Stimulated activated effector memory CD8-positive, alpha-beta T cell treated with anti-CD3 and anti-CD28 coated beads, Interleukin-12 subunit alpha, Interleukin-12 subunit beta, amount 100 ng/mL, for 72 hours (primary cell): ENCODE results near the gene HTR3C.
"Not testable (repeated sequence)": the region's sequence is repeated elsewhere in the genome, so short reads cannot be mapped to it uniquely, and the experiment has no call there.

Experiments
- ATAC-seq: fragments of 150-1000 bp; cut with Tn5 transposase; 2 replicates; pipeline ENCODE4 v1.10.0; 2021
- DNase-seq, 2 donors: peaks; one replicate each; pipeline ENCODE4 v3.0.0; 2021 to 2022; ENCODE audit warnings: low spot score in 2 of 2
- H3K27ac Mint-ChIP-seq: one replicate; pipeline ENCODE4 v1.8.0; 2022; ENCODE audit warnings: mild to moderate bottlenecking, mixed read lengths
- H3K36me3 Mint-ChIP-seq: one replicate; pipeline ENCODE4 v1.8.0; 2022; ENCODE audit warnings: mild to moderate bottlenecking, mixed read lengths
- H3K4me1 Mint-ChIP-seq: one replicate; pipeline ENCODE4 v1.8.0; 2022; ENCODE audit warnings: mixed read lengths
- H3K4me3 Mint-ChIP-seq: one replicate; pipeline ENCODE4 v1.8.0; 2022; ENCODE audit warnings: mild to moderate bottlenecking, mixed read lengths
- H3K9me3 Mint-ChIP-seq: one replicate; pipeline ENCODE4 v1.8.0; 2022; ENCODE audit warnings: mixed read lengths

HTR3C gene

GRCh38 chr3:184018424-184018973 lies 34.3 kb upstream of the HTR3C start:
- H3K36me3 Mint-ChIP-seq: peaks cover 8% of the 10 kb centered on the region
- H3K4me3 Mint-ChIP-seq: peak overlapping the region; percentile 100
- DNase-seq: no peak
- H3K9me3 Mint-ChIP-seq: no peaks in the 10 kb centered on the region
- peaks cover 26% of the 10 kb centered on the region for H3K4me1 Mint-ChIP-seq
- peak overlapping the region; percentile 90 for H3K27ac Mint-ChIP-seq
- no peak for ATAC-seq

DNA sequence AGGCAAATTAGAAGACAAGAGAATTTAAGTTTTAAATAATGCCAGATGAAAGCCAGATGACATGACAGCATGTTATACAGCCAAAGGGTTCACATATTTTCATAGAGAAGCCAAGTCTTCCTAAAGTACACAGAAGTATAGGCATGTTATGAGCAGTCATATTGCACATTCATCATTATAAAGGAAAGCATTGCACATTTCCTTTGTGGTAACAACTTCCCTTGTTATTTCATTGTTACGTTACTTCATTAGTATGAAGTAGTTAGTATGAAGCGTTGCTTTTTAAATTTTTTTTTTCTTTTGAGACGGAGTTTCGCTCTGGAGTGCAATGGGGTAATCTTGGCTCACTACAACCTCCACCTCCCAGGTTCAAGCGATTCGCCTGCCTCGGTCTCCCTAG lies 30.5 kb upstream of the HTR3C start:
- DNase-seq (no peak), ATAC-seq (no peak)
- Mint-ChIP-seq H3K36me3 (peaks cover 8% of the 10 kb centered on the region), H3K27ac (no peak overlapping the region), H3K4me3 (no peak overlapping the region), H3K9me3 (no peaks in the 10 kb centered on the region), H3K4me1 (peaks cover 9% of the 10 kb centered on the region)

- DNase-seq, H3K9me3 Mint-ChIP-seq, H3K36me3 Mint-ChIP-seq, H3K27ac Mint-ChIP-seq, H3K4me1 Mint-ChIP-seq, H3K4me3 Mint-ChIP-seq, ATAC-seq: not testable (repeated sequence)
Observed at GRCh38 chr3:184025256-184025655, 27.6 kb upstream of the HTR3C start.

- not testable (repeated sequence) for H3K9me3 Mint-ChIP-seq, H3K27ac Mint-ChIP-seq, H3K4me3 Mint-ChIP-seq, H3K4me1 Mint-ChIP-seq, ATAC-seq, DNase-seq, H3K36me3 Mint-ChIP-seq
Observed at GRCh38 chr3:184028275-184028890, 24.5 kb upstream of the HTR3C start.

DNA sequence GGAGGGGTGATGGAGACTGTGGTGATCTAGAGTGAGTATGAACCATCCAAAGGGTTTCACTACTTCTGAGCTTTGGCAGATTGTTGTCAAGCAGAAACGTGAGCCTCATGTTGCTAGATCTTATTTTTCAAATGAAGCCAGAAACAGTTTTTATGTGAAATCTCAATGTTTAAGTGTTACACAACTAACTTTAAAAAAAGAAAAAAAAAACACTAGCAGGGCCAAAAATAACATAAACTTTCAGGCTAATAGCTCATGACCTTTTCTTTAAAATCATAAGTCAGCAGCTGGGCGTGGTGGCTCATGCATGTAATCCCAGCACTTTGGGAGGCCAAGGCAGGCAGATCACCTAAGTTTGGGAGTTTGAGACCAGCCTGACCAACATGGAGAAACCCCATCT lies 23.4 kb upstream of the HTR3C start:
- Mint-ChIP-seq H3K4me3 (no peak overlapping the region), H3K27ac (no peak overlapping the region), H3K4me1 (no peaks in the 10 kb centered on the region), H3K9me3 (no peaks in the 10 kb centered on the region), H3K36me3 (no peaks in the 10 kb centered on the region)
- no peak for ATAC-seq
- DNase-seq: no peak

DNA sequence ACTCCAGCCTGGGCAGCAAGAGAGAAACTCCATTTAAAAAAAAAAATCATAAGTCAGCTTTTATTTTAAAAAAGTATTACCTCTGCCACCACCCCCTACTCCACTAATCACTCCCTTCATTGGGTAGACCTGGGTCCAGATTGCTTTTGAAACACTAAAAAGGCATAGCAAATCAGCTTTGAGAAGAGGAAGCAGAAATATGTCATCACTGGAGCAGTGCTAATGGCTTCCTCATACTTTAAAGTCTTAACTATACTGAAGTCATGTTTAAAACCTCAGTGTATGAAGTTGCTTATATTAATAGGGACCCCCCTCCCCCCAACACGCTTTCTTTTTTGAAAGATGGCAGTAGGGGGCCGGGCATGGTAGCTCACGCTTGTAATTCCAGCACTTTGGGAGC lies 22.3 kb upstream of the HTR3C start:
- no peaks in the 10 kb centered on the region for H3K36me3 Mint-ChIP-seq
- no peak for ATAC-seq
- H3K9me3 Mint-ChIP-seq: no peaks in the 10 kb centered on the region

DNA sequence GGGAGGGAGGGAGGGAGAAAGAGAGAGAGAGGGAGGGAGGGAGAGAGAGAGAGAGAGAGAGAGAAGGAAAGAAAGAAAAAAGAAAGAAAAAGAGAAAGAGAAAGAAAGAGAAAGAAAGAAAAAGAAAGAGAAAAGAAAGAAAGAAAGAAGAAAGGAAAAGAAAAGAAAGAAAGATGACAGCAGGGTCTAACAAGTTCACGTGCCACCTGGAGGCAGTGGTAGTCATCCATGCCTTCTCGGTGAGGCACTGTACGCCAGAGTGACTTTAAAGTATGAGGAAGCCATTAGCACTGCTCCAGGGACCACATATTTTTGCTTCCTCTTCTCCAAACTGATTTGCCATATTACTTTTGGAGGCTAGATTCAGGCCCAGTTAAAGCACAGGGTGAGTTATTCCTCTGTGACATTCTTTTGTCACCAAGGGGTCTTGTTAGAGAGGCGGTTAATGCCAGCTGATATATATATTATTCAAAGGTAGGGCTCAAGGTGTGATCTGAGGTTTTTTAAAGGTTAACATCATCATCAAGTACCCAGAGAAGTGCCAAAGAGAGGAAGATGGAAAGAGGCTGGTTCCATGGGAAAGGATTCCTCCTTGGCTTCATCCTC lies 21.6 kb upstream of the HTR3C start, which contains the start of gene HTR3D:
Gene HTR3D, plus strand, starts transcription at position 556 of the 606 bp plus-strand sequence. Its CDS starts 0 bp downstream, at position 556.
- Mint-ChIP-seq H3K4me1 (no peaks in the 10 kb centered on the region), H3K9me3 (no peaks in the 10 kb centered on the region), H3K27ac (no peak within 1 kb of the TSS), H3K4me3 (no peak within 1 kb of the TSS), H3K36me3 (no peaks in the 10 kb centered on the region)
- ATAC-seq: no peak
- no peak for DNase-seq

More for the DNA sequence above, 22.3 kb upstream of the HTR3C start:
- no peak overlapping the region for H3K27ac Mint-ChIP-seq
- no peak for DNase-seq
- no peak overlapping the region for H3K4me3 Mint-ChIP-seq
- H3K4me1 Mint-ChIP-seq: no peaks in the 10 kb centered on the region

DNA sequence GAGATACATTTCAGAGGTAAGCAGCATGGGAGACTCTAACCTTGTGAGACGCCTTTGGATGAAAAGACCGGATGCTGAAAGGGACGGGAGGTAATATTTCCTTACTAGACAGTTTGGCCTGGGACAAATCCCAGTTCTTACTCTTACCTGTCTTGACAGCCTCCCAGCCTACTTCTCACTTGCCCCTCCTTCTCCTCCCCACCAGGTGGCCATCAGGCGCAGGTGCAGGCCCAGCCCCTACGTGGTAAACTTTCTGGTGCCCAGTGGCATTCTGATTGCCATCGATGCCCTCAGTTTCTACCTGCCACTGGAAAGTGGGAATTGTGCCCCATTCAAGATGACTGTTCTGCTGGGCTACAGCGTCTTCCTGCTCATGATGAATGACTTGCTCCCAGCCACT lies 15.0 kb upstream of the HTR3C start:
- Mint-ChIP-seq H3K27ac (no peak overlapping the region), H3K4me3 (no peak overlapping the region), H3K4me1 (no peaks in the 10 kb centered on the region), H3K9me3 (no peaks in the 10 kb centered on the region), H3K36me3 (no peaks in the 10 kb centered on the region)
- ATAC-seq (no peak), DNase-seq (no peak)

DNA sequence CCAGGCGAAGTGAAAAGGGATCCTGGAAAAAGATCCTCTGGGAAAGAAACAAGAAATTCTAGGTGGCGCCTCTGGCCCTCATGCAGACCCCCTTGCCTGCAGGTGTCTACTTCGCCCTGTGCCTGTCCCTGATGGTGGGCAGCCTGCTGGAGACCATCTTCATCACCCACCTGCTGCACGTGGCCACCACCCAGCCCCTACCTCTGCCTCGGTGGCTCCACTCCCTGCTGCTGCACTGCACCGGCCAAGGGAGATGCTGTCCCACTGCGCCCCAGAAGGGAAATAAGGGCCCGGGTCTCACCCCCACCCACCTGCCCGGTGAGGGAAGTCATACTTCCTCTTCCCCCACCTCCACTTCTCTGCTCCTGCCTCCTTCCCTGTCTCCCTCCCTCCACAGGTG lies 14.5 kb upstream of the HTR3C start:
- not testable (repeated sequence) for DNase-seq, H3K4me3 Mint-ChIP-seq, H3K36me3 Mint-ChIP-seq, H3K4me1 Mint-ChIP-seq, H3K27ac Mint-ChIP-seq, H3K9me3 Mint-ChIP-seq, ATAC-seq

DNA sequence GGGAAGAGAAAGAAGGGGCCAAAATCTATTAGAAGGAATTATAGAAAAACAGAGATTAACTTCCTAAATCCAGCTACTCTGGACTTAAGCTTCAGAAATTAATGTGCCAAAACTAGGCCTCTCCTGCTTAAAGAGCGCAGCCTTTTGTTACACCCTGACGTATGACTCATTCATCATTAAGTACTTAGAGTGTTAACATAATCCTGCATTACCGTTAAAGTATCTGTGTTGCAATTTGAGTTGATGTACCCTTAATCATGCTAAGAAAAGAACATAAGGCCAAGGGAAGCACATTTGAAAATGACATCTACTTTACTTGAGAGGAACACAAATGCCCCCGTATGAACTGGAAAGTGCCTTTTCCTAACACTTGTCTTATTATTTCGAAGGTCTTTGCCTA lies 13.4 kb upstream of the HTR3C start:
- H3K9me3 Mint-ChIP-seq: no peaks in the 10 kb centered on the region
- no peaks in the 10 kb centered on the region for H3K36me3 Mint-ChIP-seq
- H3K4me1 Mint-ChIP-seq: no peaks in the 10 kb centered on the region
- no peak for ATAC-seq
- DNase-seq: no peak
- no peak overlapping the region for H3K4me3 Mint-ChIP-seq
- peak overlapping the region; percentile 13 for H3K27ac Mint-ChIP-seq

- Mint-ChIP-seq H3K36me3 (no peaks in the 10 kb centered on the region), H3K4me3 (no peak overlapping the region), H3K9me3 (no peaks in the 10 kb centered on the region), H3K27ac (no peak overlapping the region), H3K4me1 (no peaks in the 10 kb centered on the region)
- no peak for DNase-seq
- ATAC-seq: no peak
Observed at GRCh38 chr3:184040010-184040409, 12.8 kb upstream of the HTR3C start.

- no peaks in the 10 kb centered on the region for H3K36me3 Mint-ChIP-seq
- H3K27ac Mint-ChIP-seq: no peak overlapping the region
- no peaks in the 10 kb centered on the region for H3K4me1 Mint-ChIP-seq
- ATAC-seq: no peak
- H3K9me3 Mint-ChIP-seq: no peaks in the 10 kb centered on the region
- no peak for DNase-seq
- H3K4me3 Mint-ChIP-seq: no peak overlapping the region
Observed at GRCh38 chr3:184042617-184043016, 10.2 kb upstream of the HTR3C start.

DNA sequence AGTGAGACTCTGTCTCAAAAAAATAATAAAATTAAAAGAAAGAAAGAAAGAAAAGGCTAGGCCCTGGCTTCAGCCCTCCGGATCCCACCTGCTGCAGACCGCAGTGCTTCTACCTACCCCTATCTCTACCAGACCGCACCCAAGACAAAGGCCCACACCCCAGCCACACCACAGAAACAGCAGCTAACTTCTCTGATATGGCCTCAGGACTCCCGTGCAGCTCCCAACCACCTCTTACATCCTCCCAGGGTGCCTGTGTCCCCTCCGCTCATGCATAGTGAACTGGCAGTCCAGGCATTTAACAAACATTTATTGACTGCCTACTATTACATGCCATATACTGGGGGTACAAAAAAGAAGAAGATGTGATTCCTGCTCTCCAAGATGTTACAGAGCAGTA lies 6.9 kb upstream of the HTR3C start:
- ATAC-seq (no peak), DNase-seq (no peak)
- no peak overlapping the region for H3K4me3 Mint-ChIP-seq
- H3K27ac Mint-ChIP-seq: no peak overlapping the region
- no peaks in the 10 kb centered on the region for H3K36me3 Mint-ChIP-seq
- H3K4me1 Mint-ChIP-seq: peaks cover 6% of the 10 kb centered on the region
- H3K9me3 Mint-ChIP-seq: no peaks in the 10 kb centered on the region

- ATAC-seq (no peak), DNase-seq (no peak)
- H3K4me3 Mint-ChIP-seq: no peak overlapping the region
- no peaks in the 10 kb centered on the region for H3K9me3 Mint-ChIP-seq
- H3K36me3 Mint-ChIP-seq: no peaks in the 10 kb centered on the region
- peaks cover 6% of the 10 kb centered on the region for H3K4me1 Mint-ChIP-seq
- no peak overlapping the region for H3K27ac Mint-ChIP-seq
Observed at GRCh38 chr3:184050217-184050847, 2.5 kb upstream of the HTR3C start.

DNA sequence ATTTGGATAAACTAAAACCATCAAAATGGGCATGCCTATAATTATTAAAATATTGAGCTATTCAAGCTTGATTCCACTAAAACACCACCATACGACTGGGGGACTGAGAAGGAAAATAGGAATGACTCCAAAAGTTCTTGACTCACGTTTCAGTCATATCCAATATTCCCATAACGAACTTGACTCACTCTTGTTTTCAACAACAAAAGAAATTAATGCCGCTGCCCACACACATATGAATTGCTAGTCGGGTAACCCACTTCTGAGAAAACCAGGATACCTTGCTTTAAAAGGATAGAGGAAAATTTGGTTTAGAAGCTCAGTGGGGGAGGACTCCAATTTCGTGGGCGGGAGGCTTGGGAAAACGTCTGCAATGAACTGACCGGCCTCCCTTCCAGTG lies 5.2 kb downstream of the HTR3C start:
- DNase-seq (no peak), ATAC-seq (no peak)
- Mint-ChIP-seq H3K4me3 (no peak overlapping the region), H3K36me3 (no peaks in the 10 kb centered on the region), H3K27ac (no peak overlapping the region), H3K9me3 (no peaks in the 10 kb centered on the region), H3K4me1 (no peaks in the 10 kb centered on the region)

GRCh38 chr3:184059424-184059823 lies 6.6 kb downstream of the HTR3C start:
- Mint-ChIP-seq H3K9me3 (no peaks in the 10 kb centered on the region), H3K27ac (no peak overlapping the region)

More at GRCh38 chr3:184059424-184059823, 6.6 kb downstream of the HTR3C start:
- ATAC-seq: no peak
- H3K36me3 Mint-ChIP-seq: no peaks in the 10 kb centered on the region
- H3K4me3 Mint-ChIP-seq: no peak overlapping the region
- DNase-seq: no peak
- H3K4me1 Mint-ChIP-seq: no peaks in the 10 kb centered on the region
